ENCODE results near the gene IL36B. TPM values are rescaled to one million over a fixed set of nuclear protein-coding genes. Genes with fewer than 3 reads are reported as not detected.

Gene IL36B
- total RNA-seq, 2 donors from 2014 or later = not detected

DNA sequence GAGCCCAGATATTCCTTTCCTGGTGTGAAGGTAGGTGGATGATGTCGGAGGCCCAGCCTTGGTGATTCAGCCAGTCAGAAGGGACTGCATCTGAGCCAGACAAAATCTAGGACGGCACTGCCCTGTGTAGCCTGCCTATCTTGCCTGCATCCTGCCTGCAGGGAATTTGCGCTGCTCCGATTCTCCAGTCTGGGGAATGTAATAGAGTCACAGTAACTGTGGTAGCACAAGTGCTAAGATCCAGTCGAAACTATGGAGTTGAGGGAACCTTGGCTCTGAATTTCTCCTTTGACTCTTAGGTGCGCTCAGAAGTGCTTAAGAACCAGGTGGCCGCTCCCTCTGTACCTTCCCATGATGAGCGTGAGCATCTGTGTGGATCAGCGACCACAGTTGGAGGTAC, 15.9 kb downstream of the IL36B start:
- ATAC-seq = no peak
- 91 to 97% methylated on average over 6 to 9 of the region's 9 CpGs for WGBS, 2 donors
- intact Hi-C loops (cut with DNase I) = no loop called here

DNA sequence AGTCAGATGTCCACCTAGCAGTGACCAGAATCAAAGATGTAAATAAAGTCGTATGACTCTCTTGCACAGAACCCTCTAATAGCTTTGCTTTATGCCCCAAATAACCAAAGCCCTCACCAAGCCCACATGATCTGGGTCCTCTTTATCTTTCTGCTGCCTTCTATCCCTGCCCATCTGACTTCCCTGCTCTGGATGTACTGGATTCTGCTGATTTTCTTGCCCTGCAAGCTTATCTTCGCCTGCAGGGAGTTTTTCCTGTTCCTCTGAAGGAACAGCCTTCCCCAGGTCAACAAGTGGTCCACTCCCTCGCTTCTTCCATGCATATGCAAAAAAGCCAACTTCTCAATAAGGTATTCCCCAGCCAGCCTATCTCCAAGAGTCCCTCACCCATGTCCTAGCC, 18.7 kb downstream of the IL36B start:
- no peak overlapping the region for H3K27ac ChIP-seq
- no peaks in the 10 kb centered on the region for H3K9me3 ChIP-seq
- TF ChIP-seq, protein P1, sequence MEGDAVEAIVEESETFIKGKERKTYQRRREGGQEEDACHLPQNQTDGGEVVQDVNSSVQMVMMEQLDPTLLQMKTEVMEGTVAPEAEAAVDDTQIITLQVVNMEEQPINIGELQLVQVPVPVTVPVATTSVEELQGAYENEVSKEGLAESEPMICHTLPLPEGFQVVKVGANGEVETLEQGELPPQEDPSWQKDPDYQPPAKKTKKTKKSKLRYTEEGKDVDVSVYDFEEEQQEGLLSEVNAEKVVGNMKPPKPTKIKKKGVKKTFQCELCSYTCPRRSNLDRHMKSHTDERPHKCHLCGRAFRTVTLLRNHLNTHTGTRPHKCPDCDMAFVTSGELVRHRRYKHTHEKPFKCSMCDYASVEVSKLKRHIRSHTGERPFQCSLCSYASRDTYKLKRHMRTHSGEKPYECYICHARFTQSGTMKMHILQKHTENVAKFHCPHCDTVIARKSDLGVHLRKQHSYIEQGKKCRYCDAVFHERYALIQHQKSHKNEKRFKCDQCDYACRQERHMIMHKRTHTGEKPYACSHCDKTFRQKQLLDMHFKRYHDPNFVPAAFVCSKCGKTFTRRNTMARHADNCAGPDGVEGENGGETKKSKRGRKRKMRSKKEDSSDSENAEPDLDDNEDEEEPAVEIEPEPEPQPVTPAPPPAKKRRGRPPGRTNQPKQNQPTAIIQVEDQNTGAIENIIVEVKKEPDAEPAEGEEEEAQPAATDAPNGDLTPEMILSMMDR (IDR thresholded peaks at IDR 0.05) = no peak
- no peak for TF ChIP-seq POLR2A (IDR thresholded peaks at IDR 0.05)
- intact Hi-C loops (cut with DNase I) = no loop called here
- peaks cover 2% of the 10 kb centered on the region for H3K4me1 ChIP-seq
- no peak overlapping the region for H3K4me3 ChIP-seq
- ATAC-seq (no peak), DNase-seq (no peak)
- no peaks in the 10 kb centered on the region for H3K27me3 ChIP-seq
- no peaks in the 10 kb centered on the region for H3K36me3 ChIP-seq (replicated peaks in 1 of 2; ENCODE audit: insufficient read depth in 1 of 2, low read depth in 2 of 2)
- 86 to 91% methylated on average over 3 of the region's 3 CpGs for WGBS, 2 donors

More for the DNA sequence above, 15.9 kb downstream of the IL36B start:
- no peak for DNase-seq
- Histone ChIP-seq H3K27me3 (no peaks in the 10 kb centered on the region), H3K36me3 (replicated peaks in 1 of 2; ENCODE audit: insufficient read depth in 1 of 2, low read depth in 2 of 2) (no peaks in the 10 kb centered on the region), H3K27ac (no peak overlapping the region), H3K4me3 (no peak overlapping the region), H3K9me3 (no peaks in the 10 kb centered on the region), H3K4me1 (peaks cover 21% of the 10 kb centered on the region)
- TF ChIP-seq, protein P1 (IDR thresholded peaks at IDR 0.05) = no peak
- TF ChIP-seq POLR2A (IDR thresholded peaks at IDR 0.05) = no peak

DNA sequence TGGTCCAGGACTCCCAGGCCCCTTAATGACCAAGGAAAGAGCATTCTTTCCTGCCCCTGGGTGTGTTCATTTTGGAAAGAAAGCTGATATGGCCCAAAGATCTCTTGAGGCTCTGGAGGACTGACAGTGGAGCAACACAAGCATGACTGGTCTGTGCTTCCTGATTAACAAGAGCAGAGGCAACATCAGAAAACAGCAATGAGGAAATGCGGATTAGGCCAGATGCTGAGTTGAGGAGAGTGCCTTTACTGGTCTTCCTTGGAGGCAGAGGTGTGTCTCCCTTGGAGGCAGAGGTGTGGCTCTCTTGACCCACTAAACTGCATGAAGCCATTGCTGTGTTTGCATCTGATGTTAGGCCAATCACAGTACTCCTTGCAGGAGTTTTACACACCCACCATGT, 19.9 kb downstream of the IL36B start:
- DNase-seq (no peak), ATAC-seq (no peak)
- Histone ChIP-seq H3K9me3 (no peaks in the 10 kb centered on the region), H3K27ac (no peak overlapping the region), H3K36me3 (replicated peaks in 1 of 2; ENCODE audit: insufficient read depth in 1 of 2, low read depth in 2 of 2) (no peaks in the 10 kb centered on the region), H3K27me3 (no peaks in the 10 kb centered on the region), H3K4me1 (no peaks in the 10 kb centered on the region), H3K4me3 (no peak overlapping the region)
- no peak for TF ChIP-seq POLR2A (IDR thresholded peaks at IDR 0.05)
- TF ChIP-seq, protein P1 (IDR thresholded peaks at IDR 0.05) = no peak
- intact Hi-C loops (cut with DNase I) = no loop called here
- 86 to 92% methylated on average over 1 of the region's 1 CpG for WGBS, 2 donors

DNA sequence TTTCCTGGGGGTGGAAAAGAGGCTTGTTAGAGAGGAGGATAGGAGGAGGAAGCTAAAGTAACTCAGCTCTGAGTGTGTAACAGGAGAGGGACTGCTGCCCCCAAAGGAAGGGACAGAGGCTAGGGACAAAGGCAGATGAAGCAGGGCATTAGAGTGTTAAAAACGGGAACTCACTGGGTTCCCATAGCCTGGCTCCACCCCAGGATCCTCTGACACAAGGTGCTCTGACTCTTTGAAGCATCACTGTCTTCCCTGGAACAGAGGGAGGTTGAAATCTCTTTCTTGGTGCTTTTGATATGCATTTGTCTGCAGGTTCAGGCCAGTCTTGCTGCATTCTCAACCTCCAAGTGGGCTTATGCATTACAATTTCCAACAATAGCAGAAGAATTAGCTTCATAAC, 24.6 kb downstream of the IL36B start:
- WGBS, 2 donors = 16 to 21% methylated on average over 1 of the region's 1 CpG
- no peak overlapping the region for H3K4me3 ChIP-seq
- H3K36me3 ChIP-seq (replicated peaks in 1 of 2; ENCODE audit: insufficient read depth in 1 of 2, low read depth in 2 of 2) = no peaks in the 10 kb centered on the region
- H3K4me1 ChIP-seq = no peaks in the 10 kb centered on the region
- H3K9me3 ChIP-seq = no peaks in the 10 kb centered on the region
- DNase-seq (no peak), ATAC-seq (no peak)
- H3K27ac ChIP-seq = no peak overlapping the region
- intact Hi-C loops (cut with DNase I) = no loop called here
- TF ChIP-seq POLR2A (IDR thresholded peaks at IDR 0.05) = no peak
- TF ChIP-seq, protein P1 (IDR thresholded peaks at IDR 0.05) = no peak
- no peaks in the 10 kb centered on the region for H3K27me3 ChIP-seq

DNA sequence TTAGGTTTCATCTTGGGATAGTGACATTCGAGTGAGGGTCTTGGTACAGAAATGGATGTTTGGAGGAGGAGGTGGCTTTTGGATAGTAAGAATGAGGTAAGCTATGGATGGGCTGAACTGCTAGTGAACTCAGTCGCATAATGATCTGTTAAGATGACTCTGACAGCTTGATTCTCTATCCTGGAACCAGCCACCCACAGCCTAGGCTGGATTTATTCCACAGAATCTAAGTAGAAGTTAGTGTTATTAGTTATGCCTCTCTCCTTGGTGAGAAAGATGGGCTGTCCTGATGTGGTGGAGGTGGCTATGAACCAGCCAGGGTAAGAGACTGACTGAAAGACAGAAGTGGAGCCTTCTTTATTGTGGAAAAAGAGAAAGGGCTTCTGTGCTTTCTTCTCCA, 25.0 kb downstream of the IL36B start:
- H3K36me3 ChIP-seq (replicated peaks in 1 of 2; ENCODE audit: insufficient read depth in 1 of 2, low read depth in 2 of 2) = no peaks in the 10 kb centered on the region
- no peak overlapping the region for H3K27ac ChIP-seq
- H3K4me3 ChIP-seq = no peak overlapping the region
- TF ChIP-seq, protein P1 (IDR thresholded peaks at IDR 0.05) = no peak
- TF ChIP-seq POLR2A (IDR thresholded peaks at IDR 0.05) = no peak
- no peaks in the 10 kb centered on the region for H3K27me3 ChIP-seq
- no peaks in the 10 kb centered on the region for H3K4me1 ChIP-seq
- DNase-seq (no peak), ATAC-seq (no peak)
- H3K9me3 ChIP-seq = no peaks in the 10 kb centered on the region
- 39 to 55% methylated on average over 2 of the region's 2 CpGs for WGBS, 2 donors
- intact Hi-C loops (cut with DNase I) = no loop called here

Measured in body of pancreas (tissue), 4 donors.